ENCODE data around the gene DENND2A.

The DENND2A gene

DNA sequence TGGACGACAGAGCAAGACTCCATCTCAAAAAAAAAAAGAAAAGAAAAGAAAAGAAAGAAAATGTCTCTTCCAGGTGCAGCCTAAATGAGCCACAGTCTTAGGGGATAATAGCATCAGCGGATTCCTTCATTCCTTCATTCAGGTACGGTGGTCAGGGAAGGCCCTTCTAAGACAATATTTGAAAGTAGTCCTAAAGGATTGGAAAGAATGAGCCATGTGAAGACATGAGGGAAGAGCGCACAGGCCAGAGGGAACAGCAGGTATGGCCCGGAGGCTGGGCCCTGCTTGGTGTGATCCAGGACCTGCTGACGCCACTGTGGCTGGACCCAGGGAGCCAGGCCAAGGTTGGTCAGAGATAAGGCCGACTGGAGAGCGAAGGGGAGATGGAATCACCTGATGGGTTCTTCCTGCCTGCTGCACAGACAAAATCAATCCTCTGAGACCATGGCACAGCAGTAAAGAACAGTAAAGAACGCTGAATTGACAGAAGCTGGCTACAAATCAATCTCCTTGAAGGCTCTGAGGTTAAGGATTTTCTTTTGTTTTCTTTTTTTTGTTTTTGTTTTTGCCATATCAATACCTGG is 145.0 kb downstream of the DENND2A start:
- no peak for DNase-seq

DNA sequence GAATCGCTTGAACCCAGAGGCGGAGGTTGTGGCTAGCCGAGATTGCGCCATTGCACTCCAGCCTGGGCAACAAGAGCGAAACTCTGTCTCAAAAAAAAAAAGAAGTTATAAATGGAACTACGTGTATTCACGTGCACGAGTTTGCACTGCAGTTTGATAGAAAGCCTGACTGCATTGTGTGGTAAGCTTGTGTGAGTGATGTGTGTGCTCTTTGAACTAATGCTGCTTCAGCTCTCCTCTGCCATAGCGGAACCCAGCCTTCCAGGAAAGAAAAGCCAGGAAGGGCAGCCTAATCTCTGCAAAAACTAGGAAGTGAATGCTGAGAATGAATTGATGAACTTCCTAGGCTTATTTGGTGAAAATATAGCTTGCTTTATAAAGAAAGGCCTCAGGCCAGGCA is 145.7 kb downstream of the DENND2A start:
- DNase-seq: no peak

DNA sequence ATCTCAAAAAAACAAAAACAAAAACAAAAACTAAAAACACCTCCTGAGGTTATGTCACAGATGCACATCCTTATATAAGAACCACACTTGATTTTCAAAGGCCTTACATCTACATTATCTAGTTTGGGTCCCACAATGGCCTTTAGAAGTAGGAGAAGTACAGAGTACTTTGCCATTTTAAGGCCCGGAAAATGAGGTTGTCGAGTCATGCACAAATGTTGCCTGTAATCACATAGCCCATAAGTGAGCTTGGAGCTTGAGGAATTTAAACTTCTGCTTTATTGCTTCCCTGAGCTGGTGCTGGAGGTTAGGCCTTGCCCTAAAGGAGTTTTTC is 151.6 kb downstream of the DENND2A start:
- no peak for DNase-seq

DNA sequence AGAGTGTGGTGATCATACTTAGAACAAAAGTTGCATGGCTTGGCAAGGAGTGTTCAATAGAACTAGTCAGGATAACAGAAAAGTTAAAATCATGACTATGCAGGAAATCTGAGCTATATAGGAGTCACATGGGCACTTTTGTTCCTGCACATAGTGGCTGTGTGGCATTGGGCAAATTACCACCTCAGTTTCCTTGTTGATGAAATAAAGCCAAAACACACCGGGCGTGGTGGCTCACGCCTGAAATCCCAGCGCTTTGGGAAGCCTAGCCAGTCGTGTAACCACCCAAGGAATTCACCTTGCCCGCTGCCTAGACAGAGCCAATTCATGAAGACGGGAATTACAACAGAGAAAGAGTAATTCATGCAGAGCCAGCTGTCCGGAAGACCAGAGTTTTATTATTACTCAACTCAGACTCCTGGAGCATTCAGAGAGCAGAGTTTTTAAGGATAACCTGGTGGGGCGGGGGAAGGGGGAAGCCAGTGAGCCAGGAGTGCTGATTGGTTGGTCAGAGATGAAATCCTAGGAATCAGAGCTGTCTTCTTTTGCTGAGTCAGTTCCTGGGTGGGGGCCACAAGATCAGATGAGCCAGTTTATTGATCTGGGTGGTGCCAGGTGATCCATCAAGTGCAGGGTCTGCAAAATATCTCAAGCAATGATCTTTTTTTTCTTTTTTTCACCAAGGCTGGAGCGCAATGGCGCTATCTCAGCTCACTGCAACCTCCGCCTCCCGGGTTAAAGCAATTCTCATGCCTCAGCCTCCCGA is 154.9 kb downstream of the DENND2A start:
- DNase-seq: no peak

DNA sequence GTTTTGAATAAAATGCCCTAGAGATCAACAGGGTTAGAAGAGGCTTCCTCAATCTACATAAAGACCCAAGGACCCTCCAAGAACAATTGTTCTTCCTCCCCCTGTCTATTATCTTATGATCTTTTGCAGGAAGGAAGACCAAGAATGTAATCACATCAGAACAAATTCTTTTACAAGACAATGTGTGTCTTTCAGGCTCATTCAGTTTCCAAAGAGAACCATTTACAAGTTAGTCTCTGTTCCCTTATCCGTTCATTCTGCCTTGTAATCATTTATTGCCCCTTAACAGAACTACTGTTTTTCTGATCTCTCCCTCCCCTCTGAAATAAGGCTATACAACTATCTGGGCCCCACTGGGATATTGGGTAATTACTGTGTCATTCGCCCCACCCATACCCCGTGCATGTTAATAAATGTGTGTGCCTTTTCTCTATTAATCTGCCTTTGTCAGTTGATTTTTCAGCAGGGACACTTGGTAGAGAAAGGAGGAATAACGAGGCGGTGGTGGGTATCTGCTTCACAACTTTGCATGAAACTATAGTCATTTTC is 155.6 kb downstream of the DENND2A start:
- no peak for DNase-seq

DNA sequence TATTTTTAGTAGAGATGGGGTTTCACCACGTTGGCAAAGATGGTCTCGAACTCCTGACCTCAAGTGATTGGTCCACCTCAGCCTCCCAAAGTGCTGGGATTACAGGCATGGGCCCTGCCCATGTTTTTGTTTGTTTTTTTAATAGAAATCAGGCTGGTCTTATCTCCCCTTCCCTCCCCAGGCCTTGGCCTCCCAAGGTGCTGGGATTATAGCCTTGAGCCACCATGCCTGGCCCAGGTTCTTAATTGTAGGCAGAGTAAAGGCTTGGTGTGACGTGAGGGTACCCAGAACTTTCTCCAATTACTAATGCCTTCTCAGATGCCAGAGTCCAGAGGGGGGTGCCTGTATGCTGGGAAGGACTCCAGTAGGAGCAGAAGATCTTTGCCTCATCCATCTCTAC is 156.1 kb downstream of the DENND2A start:
- no peak for DNase-seq

- DNase-seq: no peak
Measured at GRCh38 chr7:140479739-140480084, 160.9 kb downstream of the DENND2A start.

DNA sequence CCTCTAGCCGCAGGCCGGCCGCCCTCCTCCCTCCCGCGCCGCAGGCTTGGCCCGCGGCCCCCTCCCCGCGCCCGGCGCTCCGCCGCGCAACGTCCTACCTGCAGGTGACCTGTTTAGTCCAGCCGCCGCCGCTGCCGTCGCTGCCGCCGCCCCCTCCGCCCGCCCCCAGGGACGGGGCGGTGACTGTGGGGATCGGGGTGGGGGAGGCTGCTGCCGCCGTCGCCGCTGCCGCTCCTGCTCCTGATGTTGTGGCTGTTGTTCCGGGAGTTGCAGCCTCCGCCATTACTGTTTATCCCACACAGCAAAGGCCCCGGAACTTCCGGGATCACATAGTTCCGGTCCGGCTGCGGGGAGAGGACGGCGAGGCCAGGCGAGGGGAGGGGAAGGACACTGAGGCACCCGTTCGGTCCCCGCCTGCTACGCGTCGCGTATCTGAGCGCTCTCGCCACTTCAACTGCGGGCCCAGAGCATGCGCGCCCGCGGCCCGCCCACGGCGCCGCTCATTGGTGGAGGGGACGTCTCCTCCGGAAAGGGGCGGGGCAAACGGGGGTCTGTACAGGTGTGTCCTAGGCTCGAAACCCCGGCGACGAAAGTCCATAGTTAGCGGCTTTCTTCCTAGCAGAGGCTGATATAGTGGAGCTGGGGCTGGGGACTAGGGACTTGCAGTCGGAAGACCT is 161.4 kb downstream of the DENND2A start, which contains the start of gene MKRN1:
Gene MKRN1, minus strand, starts transcription at position 444 of the 677 bp plus-strand sequence. Its CDS starts 161 bp downstream, at position 283.
- peak; percentile 100 for DNase-seq

GRCh38 chr7:140478246-140479061 is 162.2 kb downstream of the DENND2A start:
- DNase-seq: peak; percentile 89

- DNase-seq: no peak
Measured at GRCh38 chr7:140476698-140477261, 163.8 kb downstream of the DENND2A start.

GRCh38 chr7:140475747-140476333 is 164.8 kb downstream of the DENND2A start:
- DNase-seq: peak; percentile 84
